Spleen (tissue), 11 donors: ENCODE measurements around the gene RASSF1. TPM values are rescaled to one million over a fixed set of nuclear protein-coding genes. Genes with fewer than 3 reads are reported as not detected.

ENCODE experiments used
- DNase-seq: peaks from one replicate; pipeline ENCODE4 v3.0.0-alpha.2; 2020
- H3K27ac ChIP-seq, 8 donors: fragments of 200-600 bp; sonication (generic) in 7 of 8; 1 replicate in 4 of 8; 2 replicates in 4 of 8; pipeline versions ENCODE4 v1.5.0 to v1.8.0; 2016 to 2021; ENCODE audit warnings: inconsistent platforms in 4 of 8, mild to moderate bottlenecking in 4 of 8, moderate library complexity in 1 of 8
- H3K27me3 ChIP-seq, 7 donors: fragments of 200-600 bp; sonication (generic) in 6 of 7; replicated peaks in 1 of 7; 1 replicate in 4 of 7; 2 replicates in 3 of 7; pipeline versions ENCODE4 v1.5.0 to v1.8.0; 2016 to 2021; ENCODE audit warnings: inconsistent platforms in 3 of 7, mild to moderate bottlenecking in 1 of 7
- H3K36me3 ChIP-seq, 6 donors: fragments of 200-600 bp; sonication (generic) in 5 of 6; 1 replicate in 4 of 6; 2 replicates in 2 of 6; pipeline versions ENCODE4 v1.5.0 to v1.8.0; 2016 to 2021; ENCODE audit warnings: inconsistent platforms in 2 of 6
- H3K4me1 ChIP-seq, 6 donors: fragments of 200-600 bp; sonication (generic) in 5 of 6; 1 replicate in 3 of 6; 2 replicates in 3 of 6; pipeline versions ENCODE4 v1.5.0 to v1.8.0; 2016 to 2021; ENCODE audit warnings: inconsistent platforms in 3 of 6
- H3K4me3 ChIP-seq, 8 donors: fragments of 200-600 bp; sonication (generic) in 7 of 8; 1 replicate in 4 of 8; 2 replicates in 4 of 8; pipeline versions ENCODE4 v1.5.0 to v1.8.0; 2016 to 2021; ENCODE audit warnings: inconsistent platforms in 4 of 8, mild to moderate bottlenecking in 4 of 8, moderate library complexity in 2 of 8
- H3K9me3 ChIP-seq, 8 donors: fragments of 200-600 bp; sonication (generic) in 7 of 8; 1 replicate in 4 of 8; 2 replicates in 4 of 8; pipeline versions ENCODE4 v1.5.0 to v1.8.0; 2016 to 2021; ENCODE audit warnings: inconsistent platforms in 4 of 8
- POLR2A ChIP-seq, 3 donors: fragments of 450-650 bp; IDR thresholded peaks; one replicate each; pipeline ENCODE4 v1.5.1; 2017; ENCODE audit warnings: antibody characterized with exemption in 3 of 3, mild to moderate bottlenecking in 1 of 3
- POLR2AphosphoS5 ChIP-seq, 3 donors: sonication (generic); formaldehyde crosslinking; IDR thresholded peaks; one replicate each; pipeline ENCODE4 v1.5.1; 2017; ENCODE audit warnings: antibody characterized with exemption in 3 of 3
- WGBS, 5 donors: extraction: QIAGEN DNeasy Blood & Tissue Kit in 3 of 5; methylation state at CpG; one replicate each; pipeline versions ENCODE4 v1.1.5 to v1.1.7; 2013 to 2018; 5-methylcytosine and 5-hydroxymethylcytosine counted together
- intact Hi-C: fragments of 100-400 bp; cut with DNase I; formaldehyde crosslinking; loops from one replicate; pipeline ENCODE4 v1.15.0; 2023; ENCODE audit warnings: low total_unique reads
- polyA plus RNA-seq, 3 donors: library from polyadenylated mRNA; stranded (reverse); fragments of 200-250 nt; gene quantifications; one replicate each; pipeline ENCODE4 v1.2.1, GENCODE V29; 2013
- total RNA-seq, 7 donors: library from RNA; depleted of rRNA in 3 of 7; stranded (reverse); fragments of >200 nt in 3 of 7; fragmentation: NEBNext Ultra II Directional in 4 of 7; extraction: Animal tissue kit (Norgen Biotek cat#: 25700) in 4 of 7; gene quantifications; one replicate each; pipeline versions ENCODE4 v1.1.0 to v1.2.1, GENCODE V29; 2016 to 2021
- TF ChIP-seq, protein P1 (sequence below), 11 experiments: fragments of 200-600 bp in 7 of 11; fragments of 450-650 bp in 4 of 11; sonication (generic) in 4 of 11; IDR thresholded peaks in 8 of 11; conservative IDR thresholded peaks in 3 of 11; 1 replicate in 7 of 11; 2 replicates in 4 of 11; pipeline versions ENCODE4 v1.4.0 to v1.8.0; 2016 to 2021; ENCODE audit warnings: antibody characterized with exemption in 11 of 11, inconsistent platforms in 4 of 11, mild to moderate bottlenecking in 1 of 11
- donor health status: healthy with polysubstance abuse.
- donor health status: DM: no; HTN: no; CAD: no; lungs with moderate emphysema.
- donor health status: DM: no; HTN: no; CAD: no.
- donor health status: Bipolar disorder and iron deficiency.
- donor health status: healthy.
- donor health status: DM: no; HTN: no; CAD: no.
- donor health status: DM: yes; HTN: yes; CAD: no.

The RASSF1 gene
- total and polyA plus RNA-seq, 10 donors = 48.3 to 113 (median 64.7) TPM

GRCh38 chr3:50298836-50299637, 41.6 kb downstream of the RASSF1 start, which contains the start of the genes HYAL3 and NAA80:
Gene HYAL3 (minus strand): TSS chr3:50299405. CDS start chr3:50295602, 3,803 bp downstream.
Gene NAA80 (minus strand): TSS chr3:50299405. CDS start chr3:50297463, 1,942 bp downstream.
- Histone ChIP-seq H3K27ac (peak within 1 kb of the TSS; percentile 84 to 98 (median 94)), H3K9me3 (no peaks in the 10 kb centered on the region), H3K27me3 (no peaks in the 10 kb centered on the region), H3K4me3 (peak within 1 kb of the TSS; percentile 47 to 90 (median 60)), H3K36me3 (peaks cover 0 to 10% (median 0%) of the 10 kb centered on the region in 6 donors), H3K4me1 (peaks cover 18 to 65% (median 42%) of the 10 kb centered on the region in 6 donors)
- TF ChIP-seq, protein P1, sequence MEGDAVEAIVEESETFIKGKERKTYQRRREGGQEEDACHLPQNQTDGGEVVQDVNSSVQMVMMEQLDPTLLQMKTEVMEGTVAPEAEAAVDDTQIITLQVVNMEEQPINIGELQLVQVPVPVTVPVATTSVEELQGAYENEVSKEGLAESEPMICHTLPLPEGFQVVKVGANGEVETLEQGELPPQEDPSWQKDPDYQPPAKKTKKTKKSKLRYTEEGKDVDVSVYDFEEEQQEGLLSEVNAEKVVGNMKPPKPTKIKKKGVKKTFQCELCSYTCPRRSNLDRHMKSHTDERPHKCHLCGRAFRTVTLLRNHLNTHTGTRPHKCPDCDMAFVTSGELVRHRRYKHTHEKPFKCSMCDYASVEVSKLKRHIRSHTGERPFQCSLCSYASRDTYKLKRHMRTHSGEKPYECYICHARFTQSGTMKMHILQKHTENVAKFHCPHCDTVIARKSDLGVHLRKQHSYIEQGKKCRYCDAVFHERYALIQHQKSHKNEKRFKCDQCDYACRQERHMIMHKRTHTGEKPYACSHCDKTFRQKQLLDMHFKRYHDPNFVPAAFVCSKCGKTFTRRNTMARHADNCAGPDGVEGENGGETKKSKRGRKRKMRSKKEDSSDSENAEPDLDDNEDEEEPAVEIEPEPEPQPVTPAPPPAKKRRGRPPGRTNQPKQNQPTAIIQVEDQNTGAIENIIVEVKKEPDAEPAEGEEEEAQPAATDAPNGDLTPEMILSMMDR (IDR thresholded peaks at IDR 0.05 in 8 of 11, conservative IDR thresholded peaks at IDR 0.05 in 3 of 11) = peak; percentile 38 to 80 (median 70)
- peak; percentile 69 to 91 (median 72) for TF ChIP-seq POLR2A (IDR thresholded peaks at IDR 0.05)
- peak; percentile 97 to 99 (median 98) for TF ChIP-seq POLR2AphosphoS5 (IDR thresholded peaks at IDR 0.05)
- DNase-seq = peak; percentile 100
- intact Hi-C loops = no loop called here
- 0 to 1% (median 0%) methylated on average over 21 to 61 of the region's 61 CpGs for WGBS, 5 donors

- peak; percentile 87 for DNase-seq
- intact Hi-C loops = no loop called here
- peaks cover 19 to 60% (median 41%) of the 10 kb centered on the region in 6 donors for H3K4me1 ChIP-seq
- TF ChIP-seq, protein P1 (IDR thresholded peaks at IDR 0.05 in 8 of 11, conservative IDR thresholded peaks at IDR 0.05 in 3 of 11) = no peak
- TF ChIP-seq POLR2AphosphoS5 (IDR thresholded peaks at IDR 0.05) (no peak), POLR2A (IDR thresholded peaks at IDR 0.05) (no peak)
- H3K9me3 ChIP-seq = no peaks in the 10 kb centered on the region
- no peaks in the 10 kb centered on the region for H3K27me3 ChIP-seq
- peaks cover 0 to 10% (median 0%) of the 10 kb centered on the region in 6 donors for H3K36me3 ChIP-seq
- 22 to 42% (median 32%) methylated on average over 9 of the region's 9 CpGs for WGBS, 5 donors
- peak overlapping the region; percentile 47 to 90 (median 60) for H3K4me3 ChIP-seq
- H3K27ac ChIP-seq = peak overlapping the region; percentile 84 to 98 (median 94)
Observed at GRCh38 chr3:50297896-50298725, 42.5 kb downstream of the RASSF1 start.

GRCh38 chr3:50297384-50297775, 43.3 kb downstream of the RASSF1 start:
- 80 to 93% (median 85%) methylated on average over 1 to 2 of the region's 2 CpGs; no CpG with 5 or more reads in 1 of the 5 donors for WGBS, 5 donors
- peaks cover 23 to 61% (median 44%) of the 10 kb centered on the region in 6 donors for H3K4me1 ChIP-seq
- intact Hi-C loops = no loop called here

More at GRCh38 chr3:50297384-50297775, 43.3 kb downstream of the RASSF1 start:
- no peaks in the 10 kb centered on the region for H3K9me3 ChIP-seq
- no peaks in the 10 kb centered on the region for H3K27me3 ChIP-seq
- H3K36me3 ChIP-seq = peaks cover 0 to 10% (median 0%) of the 10 kb centered on the region in 6 donors
- H3K4me3 ChIP-seq = peak overlapping the region in 1 of 8 donors; percentile 90
- peak overlapping the region in 4 of 8 donors; percentile 90 to 98 (median 96) for H3K27ac ChIP-seq
- peak; percentile 81 for DNase-seq
- TF ChIP-seq, protein P1 (IDR thresholded peaks at IDR 0.05 in 8 of 11, conservative IDR thresholded peaks at IDR 0.05 in 3 of 11) = no peak
- no peak for TF ChIP-seq POLR2A (IDR thresholded peaks at IDR 0.05)
- no peak for TF ChIP-seq POLR2AphosphoS5 (IDR thresholded peaks at IDR 0.05)
